ENCODE measurements around the gene ARHGAP21.

DNA sequence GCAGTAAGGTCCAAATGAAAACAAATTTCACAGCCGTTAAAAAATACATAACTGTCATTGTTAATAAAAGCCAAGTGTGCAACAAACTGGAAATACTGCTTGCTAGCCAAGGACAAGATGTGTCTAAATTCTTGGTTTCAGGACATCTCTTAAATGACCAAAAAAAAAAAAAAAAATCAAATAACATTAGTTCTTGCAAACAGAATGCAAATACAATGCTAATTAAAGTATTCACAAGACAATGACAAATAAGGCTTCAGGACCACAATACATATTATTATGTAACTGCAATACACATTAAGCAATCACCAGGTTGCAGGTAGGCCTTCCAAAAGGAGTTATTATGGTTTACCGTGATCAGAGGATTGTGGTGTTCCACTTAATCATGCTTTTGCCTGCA, 3.6 kb downstream of the ARHGAP21 start:
- TF ChIP-seq, protein P1, sequence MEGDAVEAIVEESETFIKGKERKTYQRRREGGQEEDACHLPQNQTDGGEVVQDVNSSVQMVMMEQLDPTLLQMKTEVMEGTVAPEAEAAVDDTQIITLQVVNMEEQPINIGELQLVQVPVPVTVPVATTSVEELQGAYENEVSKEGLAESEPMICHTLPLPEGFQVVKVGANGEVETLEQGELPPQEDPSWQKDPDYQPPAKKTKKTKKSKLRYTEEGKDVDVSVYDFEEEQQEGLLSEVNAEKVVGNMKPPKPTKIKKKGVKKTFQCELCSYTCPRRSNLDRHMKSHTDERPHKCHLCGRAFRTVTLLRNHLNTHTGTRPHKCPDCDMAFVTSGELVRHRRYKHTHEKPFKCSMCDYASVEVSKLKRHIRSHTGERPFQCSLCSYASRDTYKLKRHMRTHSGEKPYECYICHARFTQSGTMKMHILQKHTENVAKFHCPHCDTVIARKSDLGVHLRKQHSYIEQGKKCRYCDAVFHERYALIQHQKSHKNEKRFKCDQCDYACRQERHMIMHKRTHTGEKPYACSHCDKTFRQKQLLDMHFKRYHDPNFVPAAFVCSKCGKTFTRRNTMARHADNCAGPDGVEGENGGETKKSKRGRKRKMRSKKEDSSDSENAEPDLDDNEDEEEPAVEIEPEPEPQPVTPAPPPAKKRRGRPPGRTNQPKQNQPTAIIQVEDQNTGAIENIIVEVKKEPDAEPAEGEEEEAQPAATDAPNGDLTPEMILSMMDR (IDR thresholded peaks at IDR 0.05; ENCODE audit: low read depth, low read length, poor library complexity, severe bottlenecking): no peak
- no peak for TF ChIP-seq EZH2phosphoT487 (IDR thresholded peaks at IDR 0.05; ENCODE audit: borderline replicate concordance, low read length)

Data from DOHH2 (cell line).